Natural killer cell treated with Interleukin-12 subunit alpha and Interleukin-12 subunit beta and Interleukin-15 and Interleukin-18, amount 100 ng/mL, for 72 hours (primary cell): ENCODE measurements around the gene PPP4R3A. TPM values are rescaled to one million over a fixed set of nuclear protein-coding genes. Genes with fewer than 3 reads are reported as not detected.
"Not testable (repeated sequence)": the region's sequence is repeated elsewhere in the genome, so short reads cannot be mapped to it uniquely, and the experiment has no call there.

Experiments used
- ATAC-seq, 2 donors: fragments of 150-1000 bp; cut with Tn5 transposase in 1 of 2; sonication (Bioruptor Pico), chemical (Tn5 transposase) in 1 of 2; 2 replicates each; pipeline ENCODE4 v1.10.0; 2021
- DNase-seq: peaks from one replicate; pipeline ENCODE4 v3.0.0; 2022; ENCODE audit warnings: low spot score
- H3K27ac Mint-ChIP-seq, 2 donors: 1 replicate in 1 of 2; 2 replicates in 1 of 2; pipeline ENCODE4 v1.8.0; 2022; ENCODE audit warnings: mixed read lengths in 2 of 2, mild to moderate bottlenecking in 1 of 2, moderate library complexity in 1 of 2
- H3K27me3 Mint-ChIP-seq, 2 donors: 1 replicate in 1 of 2; 2 replicates in 1 of 2; pipeline ENCODE4 v1.8.0; 2022; ENCODE audit warnings: mixed read lengths in 2 of 2
- H3K36me3 Mint-ChIP-seq: one replicate; pipeline ENCODE4 v1.8.0; 2022; ENCODE audit warnings: mixed read lengths
- H3K4me1 Mint-ChIP-seq, 2 donors: 1 replicate in 1 of 2; 2 replicates in 1 of 2; pipeline ENCODE4 v1.8.0; 2022; ENCODE audit warnings: low read depth in 2 of 2, mixed read lengths in 2 of 2, mild to moderate bottlenecking in 1 of 2
- H3K4me3 Mint-ChIP-seq: one replicate; pipeline ENCODE4 v1.8.0; 2022; ENCODE audit warnings: mixed read lengths
- H3K9me3 Mint-ChIP-seq: 2 replicates; pipeline ENCODE4 v1.8.0; 2022; ENCODE audit warnings: mixed read lengths
- total RNA-seq, 2 donors: library from RNA; stranded (reverse); gene quantifications; one replicate each; pipeline ENCODE4 v1.2.3, GENCODE V29; 2022

Gene PPP4R3A
- total RNA-seq, 2 donors from 2014 or later: 136 to 138 TPM

- DNase-seq (no peak), ATAC-seq (no peak)
- H3K4me3 Mint-ChIP-seq: no peak overlapping the region
- no peaks in the 10 kb centered on the region for H3K27me3 Mint-ChIP-seq
- H3K27ac Mint-ChIP-seq: peak overlapping the region in 1 of 2 donors; percentile 18
- H3K9me3 Mint-ChIP-seq: no peaks in the 10 kb centered on the region
- H3K36me3 Mint-ChIP-seq: peaks cover 10% of the 10 kb centered on the region
- peaks cover 0 to 9% of the 10 kb centered on the region in 2 donors for H3K4me1 Mint-ChIP-seq
Observed at GRCh38 chr14:91453744-91454143, 56.4 kb downstream of the PPP4R3A start.

GRCh38 chr14:91444335-91445020, 65.6 kb downstream of the PPP4R3A start:
- peaks cover 20 to 22% of the 10 kb centered on the region in 2 donors for H3K27me3 Mint-ChIP-seq
- DNase-seq (no peak), ATAC-seq (no peak)
- no peaks in the 10 kb centered on the region for H3K36me3 Mint-ChIP-seq
- H3K27ac Mint-ChIP-seq: no peak overlapping the region
- no peak overlapping the region for H3K4me3 Mint-ChIP-seq
- H3K9me3 Mint-ChIP-seq: no peaks in the 10 kb centered on the region
- no peaks in the 10 kb centered on the region for H3K4me1 Mint-ChIP-seq

GRCh38 chr14:91439345-91439744, 70.8 kb downstream of the PPP4R3A start:
- ATAC-seq: no peak
- H3K36me3 Mint-ChIP-seq: no peaks in the 10 kb centered on the region
- no peaks in the 10 kb centered on the region for H3K9me3 Mint-ChIP-seq
- no peak overlapping the region for H3K4me3 Mint-ChIP-seq
- peaks cover 9 to 13% of the 10 kb centered on the region in 2 donors for H3K27me3 Mint-ChIP-seq
- no peaks in the 10 kb centered on the region for H3K4me1 Mint-ChIP-seq
- H3K27ac Mint-ChIP-seq: no peak overlapping the region
- no peak for DNase-seq

GRCh38 chr14:91438845-91439244, 71.3 kb downstream of the PPP4R3A start:
- ATAC-seq (no peak), DNase-seq (no peak)
- Mint-ChIP-seq H3K27me3 (peaks cover 4 to 10% of the 10 kb centered on the region in 2 donors), H3K4me3 (no peak overlapping the region), H3K9me3 (no peaks in the 10 kb centered on the region), H3K27ac (no peak overlapping the region), H3K4me1 (no peaks in the 10 kb centered on the region), H3K36me3 (no peaks in the 10 kb centered on the region)

- not testable (repeated sequence) for H3K4me3 Mint-ChIP-seq, H3K9me3 Mint-ChIP-seq, ATAC-seq, H3K4me1 Mint-ChIP-seq, H3K27me3 Mint-ChIP-seq, H3K36me3 Mint-ChIP-seq, H3K27ac Mint-ChIP-seq, DNase-seq
Observed at GRCh38 chr14:91436266-91436665, 73.8 kb downstream of the PPP4R3A start.

GRCh38 chr14:91429385-91429784, 80.7 kb downstream of the PPP4R3A start:
- no peak overlapping the region for H3K27ac Mint-ChIP-seq
- ATAC-seq (no peak), DNase-seq (no peak)
- H3K4me1 Mint-ChIP-seq: peaks cover 8 to 11% of the 10 kb centered on the region in 2 donors
- no peaks in the 10 kb centered on the region for H3K27me3 Mint-ChIP-seq
- no peak overlapping the region for H3K4me3 Mint-ChIP-seq
- no peaks in the 10 kb centered on the region for H3K9me3 Mint-ChIP-seq
- no peaks in the 10 kb centered on the region for H3K36me3 Mint-ChIP-seq

- not testable (repeated sequence) for ATAC-seq, H3K36me3 Mint-ChIP-seq, H3K27ac Mint-ChIP-seq, H3K27me3 Mint-ChIP-seq, H3K9me3 Mint-ChIP-seq, DNase-seq, H3K4me3 Mint-ChIP-seq
- peaks cover 9 to 11% of the 10 kb centered on the region in 2 donors for H3K4me1 Mint-ChIP-seq
Observed at GRCh38 chr14:91428931-91429330, 81.2 kb downstream of the PPP4R3A start.

GRCh38 chr14:91425531-91425944, 84.6 kb downstream of the PPP4R3A start:
- H3K27me3 Mint-ChIP-seq, DNase-seq, H3K4me3 Mint-ChIP-seq, H3K9me3 Mint-ChIP-seq, ATAC-seq, H3K36me3 Mint-ChIP-seq: not testable (repeated sequence)
- Mint-ChIP-seq H3K4me1 (peaks cover 9 to 11% of the 10 kb centered on the region in 2 donors), H3K27ac (peak overlapping the region in 1 of 2 donors; percentile 2)

- no peak overlapping the region for H3K4me3 Mint-ChIP-seq
- DNase-seq (no peak), ATAC-seq (no peak)
- peaks cover 9 to 11% of the 10 kb centered on the region in 2 donors for H3K4me1 Mint-ChIP-seq
- no peak overlapping the region for H3K27ac Mint-ChIP-seq
- no peaks in the 10 kb centered on the region for H3K36me3 Mint-ChIP-seq
- no peaks in the 10 kb centered on the region for H3K27me3 Mint-ChIP-seq
- no peaks in the 10 kb centered on the region for H3K9me3 Mint-ChIP-seq
Observed at GRCh38 chr14:91424813-91425530, 85.1 kb downstream of the PPP4R3A start.

GRCh38 chr14:91420686-91421085, 89.4 kb downstream of the PPP4R3A start:
- Mint-ChIP-seq H3K4me3 (no peak overlapping the region), H3K4me1 (peaks cover 18 to 21% of the 10 kb centered on the region in 2 donors), H3K27ac (no peak overlapping the region), H3K9me3 (no peaks in the 10 kb centered on the region), H3K36me3 (peaks cover 10% of the 10 kb centered on the region), H3K27me3 (peaks cover 0 to 5% of the 10 kb centered on the region in 2 donors)
- DNase-seq (no peak), ATAC-seq (no peak)

GRCh38 chr14:91419451-91419850, 90.7 kb downstream of the PPP4R3A start:
- Mint-ChIP-seq H3K9me3 (no peaks in the 10 kb centered on the region), H3K36me3 (peaks cover 11% of the 10 kb centered on the region), H3K4me1 (peaks cover 25 to 30% of the 10 kb centered on the region in 2 donors), H3K4me3 (peak overlapping the region; percentile 71), H3K27me3 (peaks cover 0 to 5% of the 10 kb centered on the region in 2 donors), H3K27ac (peak overlapping the region; percentile 64 to 86)
- ATAC-seq: no peak
- no peak for DNase-seq

- ATAC-seq (no peak), DNase-seq (no peak)
- H3K9me3 Mint-ChIP-seq: no peaks in the 10 kb centered on the region
Observed at GRCh38 chr14:91419044-91419397, 91.1 kb downstream of the PPP4R3A start.

GRCh38 chr14:91418387-91419043, 91.6 kb downstream of the PPP4R3A start:
- peak overlapping the region; percentile 64 to 86 for H3K27ac Mint-ChIP-seq
- peaks cover 0 to 5% of the 10 kb centered on the region in 2 donors for H3K27me3 Mint-ChIP-seq
- ATAC-seq (peak; percentile 60 to 61), DNase-seq (peak; percentile 85)
- H3K9me3 Mint-ChIP-seq: no peaks in the 10 kb centered on the region
- H3K4me1 Mint-ChIP-seq: peaks cover 31 to 40% of the 10 kb centered on the region in 2 donors
- H3K4me3 Mint-ChIP-seq: peak overlapping the region; percentile 71
- peaks cover 15% of the 10 kb centered on the region for H3K36me3 Mint-ChIP-seq

More at GRCh38 chr14:91419044-91419397, 91.1 kb downstream of the PPP4R3A start:
- Mint-ChIP-seq H3K4me3 (peak overlapping the region; percentile 71), H3K4me1 (peaks cover 28 to 35% of the 10 kb centered on the region in 2 donors), H3K27ac (peak overlapping the region; percentile 64 to 86), H3K27me3 (peaks cover 0 to 5% of the 10 kb centered on the region in 2 donors), H3K36me3 (peaks cover 11% of the 10 kb centered on the region)

- peaks cover 36 to 45% of the 10 kb centered on the region in 2 donors for H3K4me1 Mint-ChIP-seq
- peak overlapping the region; percentile 71 for H3K4me3 Mint-ChIP-seq
- H3K27me3 Mint-ChIP-seq: peaks cover 0 to 5% of the 10 kb centered on the region in 2 donors
- H3K36me3 Mint-ChIP-seq: peaks cover 20% of the 10 kb centered on the region
- ATAC-seq (peak; percentile 69 to 71), DNase-seq (peak; percentile 75)
- no peaks in the 10 kb centered on the region for H3K9me3 Mint-ChIP-seq
- H3K27ac Mint-ChIP-seq: no peak overlapping the region
Observed at GRCh38 chr14:91417983-91418386, 92.1 kb downstream of the PPP4R3A start.
